IMR-90 (cell line): ENCODE measurements around the gene CD300LF. TPM values are rescaled to one million over a fixed set of nuclear protein-coding genes. Genes with fewer than 3 reads are reported as not detected.
A peak's percentile ranks its signal among the peaks of the same experiment; 100 is the strongest.

ENCODE experiments used
- ATAC-seq: fragments of 200-7000 bp; cut with Tn5 transposase; 2 replicates; pipeline ENCODE4 v1.9.1; 2020; ENCODE audit warnings: low read depth, mild to moderate bottlenecking, moderate library complexity
- BruUV-seq: library from RNA; stranded (reverse); fragments of 400-500 nt; replicated peaks from 2 replicates; lab custom pipeline; 2021; lab: Mats Ljungman, UMichigan
- CTCF ChIA-PET: fragments of 300-600 bp; formaldehyde crosslinking; extraction: SDS; loops from one replicate; lab custom pipeline; 2021; ENCODE audit warnings: antibody characterized with exemption; lab: Yijun Ruan, JAX
- POLR2A ChIA-PET: fragments of 300-600 bp; sonication (Branson Sonifier 250); formaldehyde crosslinking; loops from one replicate; lab custom pipeline; 2022; ENCODE audit warnings: antibody characterized with exemption; ENCODE audit not compliant: unreplicated experiment; lab: Charles Lee
- DNase-seq: peaks from one replicate; pipeline ENCODE4 v3.0.0; 2013
- H2AFZ ChIP-seq: replicated peaks from 2 replicates; pipeline ENCODE3; 2013; ENCODE audit warnings: low read length, mild to moderate bottlenecking; ENCODE audit not compliant: poor library complexity
- H2AK5ac ChIP-seq: 2 replicates; pipeline ENCODE4 v1.6.1; 2013; ENCODE audit warnings: low read depth, low read length, inconsistent platforms
- H2AK9ac ChIP-seq: replicated peaks from 2 replicates; pipeline ENCODE3; 2013; ENCODE audit warnings: mild to moderate bottlenecking, low read depth, low read length, moderate library complexity; ENCODE audit not compliant: poor library complexity
- H2BK120ac ChIP-seq: 2 replicates; pipeline ENCODE4 v1.6.1; 2013; ENCODE audit warnings: low read depth, low read length, inconsistent platforms
- H2BK15ac ChIP-seq: 3 replicates; pipeline ENCODE4 v1.6.1; 2013; ENCODE audit warnings: low read depth, low read length, inconsistent platforms
- H2BK20ac ChIP-seq: 2 replicates; pipeline ENCODE4 v1.6.1; 2013; ENCODE audit warnings: low read depth, mild to moderate bottlenecking, inconsistent platforms, low read length, moderate library complexity
- H2BK5ac ChIP-seq: 2 replicates; pipeline ENCODE4 v1.6.1; 2013; ENCODE audit warnings: mild to moderate bottlenecking, low read depth, low read length, inconsistent platforms; ENCODE audit not compliant: poor library complexity, severe bottlenecking
- H3K14ac ChIP-seq: replicated peaks from 2 replicates; pipeline ENCODE4 v1.6.1; 2013; ENCODE audit warnings: low read depth, low read length, inconsistent platforms
- H3K18ac ChIP-seq: 2 replicates; pipeline ENCODE4 v1.6.1; 2013; ENCODE audit warnings: low read depth, low read length, control low read depth
- H3K23ac ChIP-seq: 2 replicates; pipeline ENCODE4 v1.6.1; 2013; ENCODE audit warnings: low read depth, low read length, inconsistent platforms
- H3K27ac ChIP-seq: 2 replicates; pipeline ENCODE4 v1.5.1; 2013; ENCODE audit warnings: mild to moderate bottlenecking, control low read depth, low read length; ENCODE audit not compliant: insufficient read depth
- H3K27me3 ChIP-seq: 2 replicates; pipeline ENCODE4 v1.6.1; 2013; ENCODE audit warnings: low read length; ENCODE audit not compliant: control insufficient read depth, insufficient read depth
- H3K36me3 ChIP-seq: 2 replicates; pipeline ENCODE4 v1.6.1; 2013; ENCODE audit warnings: low read length, mixed read lengths; ENCODE audit not compliant: control insufficient read depth, insufficient read depth
- H3K4ac ChIP-seq: 2 replicates; pipeline ENCODE4 v1.6.1; 2013; ENCODE audit warnings: low read depth, low read length, inconsistent platforms
- H3K4me1 ChIP-seq: 2 replicates; pipeline ENCODE4 v1.6.1; 2013; ENCODE audit warnings: low read length, mixed read lengths; ENCODE audit not compliant: control insufficient read depth, insufficient read depth
- H3K4me2 ChIP-seq: 2 replicates; pipeline ENCODE4 v1.6.1; 2013; ENCODE audit warnings: low read depth, mild to moderate bottlenecking, control low read depth, low read length, moderate library complexity
- H3K4me3 ChIP-seq: 2 replicates; pipeline ENCODE4 v1.5.1; 2013; ENCODE audit warnings: low read depth, mild to moderate bottlenecking, control low read depth, low read length, moderate library complexity; ENCODE audit not compliant: insufficient read depth
- H3K56ac ChIP-seq: 2 replicates; pipeline ENCODE4 v1.6.1; 2013; ENCODE audit warnings: low read length, inconsistent platforms; ENCODE audit not compliant: insufficient read depth; ENCODE audit errors: extremely low read depth
- H3K79me1 ChIP-seq, 2 experiments: 2 replicates each; pipeline ENCODE4 v1.6.1; 2013; ENCODE audit warnings: low read length in 2 of 2, inconsistent platforms in 1 of 2, low read depth in 1 of 2
- H3K9ac ChIP-seq: 2 replicates; pipeline ENCODE4 v1.6.1; 2013; ENCODE audit warnings: low read depth, low read length, control low read depth
- H3K9me1 ChIP-seq: 2 replicates; pipeline ENCODE4 v1.6.1; 2013; ENCODE audit warnings: low read length, inconsistent platforms; ENCODE audit not compliant: insufficient read depth
- H3K9me3 ChIP-seq: 2 replicates; pipeline ENCODE4 v1.6.1; 2013; ENCODE audit warnings: low read length; ENCODE audit not compliant: control insufficient read depth, insufficient read depth
- H4K20me1 ChIP-seq: 2 replicates; pipeline ENCODE4 v1.6.1; 2013; ENCODE audit warnings: low read length, inconsistent platforms; ENCODE audit not compliant: insufficient read depth
- H4K5ac ChIP-seq: 2 replicates; pipeline ENCODE4 v1.6.1; 2013; ENCODE audit warnings: mild to moderate bottlenecking, low read depth, low read length, control low read depth
- H4K8ac ChIP-seq, 2 experiments: 2 replicates each; pipeline ENCODE4 v1.6.1; 2013; ENCODE audit warnings: low read depth in 2 of 2, low read length in 2 of 2, control low read depth in 1 of 2, inconsistent platforms in 1 of 2
- H4K91ac ChIP-seq: 2 replicates; pipeline ENCODE4 v1.6.1; 2013; ENCODE audit warnings: low read depth, low read length, inconsistent platforms; ENCODE audit not compliant: insufficient read depth
- CEBPB ChIP-seq: IDR thresholded peaks from 2 replicates; pipeline ENCODE4 v1.6.1; 2012; ENCODE audit warnings: low read depth, low read length, improper control_type of control experiment
- CTCF ChIP-seq: conservative IDR thresholded peaks from 2 replicates; pipeline ENCODE4 v1.5.1; 2012; ENCODE audit warnings: mild to moderate bottlenecking, low read depth, low read length, improper control_type of control experiment
- FOS ChIP-seq: fragments of 150-350 bp; IDR thresholded peaks from 2 replicates; pipeline ENCODE4 v1.6.1; 2016; ENCODE audit warnings: low read depth, low read length
- MAZ ChIP-seq: IDR thresholded peaks from 2 replicates; pipeline ENCODE4 v1.6.1; 2012; ENCODE audit warnings: low read depth, mild to moderate bottlenecking, low read length, improper control_type of control experiment, moderate library complexity, borderline replicate concordance
- RAD21 ChIP-seq: IDR thresholded peaks from 2 replicates; pipeline ENCODE4 v1.6.1; 2012; ENCODE audit warnings: low read length, improper control_type of control experiment
- RCOR1 ChIP-seq: IDR thresholded peaks from 2 replicates; pipeline ENCODE4 v1.6.1; 2012; ENCODE audit warnings: mild to moderate bottlenecking, low read length, improper control_type of control experiment; ENCODE audit not compliant: insufficient replicate concordance
- RFX5 ChIP-seq: IDR thresholded peaks from 2 replicates; pipeline ENCODE4 v1.8.0; 2012; ENCODE audit warnings: low read depth, mild to moderate bottlenecking, low read length, moderate library complexity
- SMC3 ChIP-seq: fragments of 150-350 bp; IDR thresholded peaks from 2 replicates; pipeline ENCODE4 v1.6.1; 2016; ENCODE audit warnings: low read depth, mild to moderate bottlenecking, antibody characterized with exemption, low read length, moderate library complexity
- USF2 ChIP-seq: fragments of 150-350 bp; IDR thresholded peaks from 2 replicates; pipeline ENCODE4 v1.6.1; 2017; ENCODE audit warnings: mild to moderate bottlenecking, antibody characterized with exemption, low read length, low read depth
- WGBS, 2 experiments: methylation state at CpG; one replicate each; pipeline versions ENCODE4 v1.1.5 to v1.1.7; 2013; ENCODE audit warnings: missing lambda C conversion rate in 2 of 2; ENCODE audit not compliant: insufficient read length in 1 of 2; ENCODE audit errors: extremely low coverage in 2 of 2; 5-methylcytosine and 5-hydroxymethylcytosine counted together
- dilution Hi-C: fragments of 300-500 bp; cut with HindIII; formaldehyde crosslinking; loops from one replicate; pipeline ENCODE4 v1.14.3; 2018; ENCODE audit warnings: low sequenced_read_pairs; ENCODE audit not compliant: unreplicated experiment
- in situ Hi-C: fragments of 300-500 bp; cut with MboI; formaldehyde crosslinking; loops from 3 replicates; pipeline ENCODE4 v1.14.3; 2019; ENCODE audit warnings: low sequenced_read_pairs, inconsistent platforms, mixed read lengths
- intact Hi-C: fragments of 100-400 bp; cut with micrococcal nuclease; formaldehyde crosslinking; loops from 2 replicates; pipeline ENCODE4 v1.10.0; 2022
- polyA plus RNA-seq, 3 experiments: library from polyadenylated mRNA; depleted of rRNA; stranded (reverse); fragments of >200 nt; gene quantifications; 2 replicates each; pipeline ENCODE4 v1.2.3, GENCODE V29; 2012; ENCODE audit warnings: low replicate concordance in 1 of 3
- total RNA-seq: library from RNA; depleted of rRNA; stranded (reverse); fragments of >200 nt; gene quantifications from 2 replicates; pipeline ENCODE4 v1.2.3, GENCODE V29; 2012

Gene CD300LF
- total and polyA plus RNA-seq, 2 of the 4 experiments (the other 2 are of a cell fraction) = not detected

GRCh38 chr17:74712301-74712700 is 422 bp downstream of the CD300LF start:
- 29% methylated on average over 2 of the region's 7 CpGs; no CpG with 5 or more reads in 1 of the 2 experiments for WGBS, 2 experiments
- ChIA-PET CTCF (no interaction called here), POLR2A (no interaction called here)
- dilution Hi-C loops (no loop called here), in situ Hi-C loops (no loop called here), intact Hi-C loops (no loop called here)
- no peak overlapping the region for H2BK120ac ChIP-seq
- H3K9me1 ChIP-seq = no peaks in the 10 kb centered on the region
- no peak for DNase-seq
- no peak overlapping the region for H4K5ac ChIP-seq
- no peak overlapping the region for H2AK5ac ChIP-seq
- no peak overlapping the region for H3K4me2 ChIP-seq
- H3K9me3 ChIP-seq = no peaks in the 10 kb centered on the region
- no peaks in the 10 kb centered on the region for H3K79me1 ChIP-seq
- H3K18ac ChIP-seq = no peak overlapping the region
- no peak overlapping the region for H3K27ac ChIP-seq
- peaks cover 1% of the 10 kb centered on the region for H3K27me3 ChIP-seq
- no peak overlapping the region for H3K14ac ChIP-seq
- H3K9ac ChIP-seq = no peak overlapping the region
- no peak overlapping the region for H3K4ac ChIP-seq
- no TSS peak for BruUV-seq
- TF ChIP-seq FOS (no peak), RCOR1 (no peak), CEBPB (no peak), MAZ (no peak), RFX5 (no peak), USF2 (no peak), CTCF (no peak), SMC3 (no peak), RAD21 (no peak)
- H2AK9ac ChIP-seq = no peak overlapping the region
- H4K91ac ChIP-seq = no peak overlapping the region
- no peaks in the 10 kb centered on the region for H3K4me1 ChIP-seq
- H3K23ac ChIP-seq = no peak overlapping the region
- no peaks in the 10 kb centered on the region for H4K20me1 ChIP-seq
- H2BK20ac ChIP-seq = no peak overlapping the region
- no peak for ATAC-seq
- no peak overlapping the region for H2BK15ac ChIP-seq
- H3K56ac ChIP-seq = no peak overlapping the region
- H3K4me3 ChIP-seq = no peak overlapping the region
- H2AFZ ChIP-seq = peak overlapping the region; percentile 43
- H4K8ac ChIP-seq = no peak overlapping the region
- H3K36me3 ChIP-seq = no peaks in the 10 kb centered on the region
- H2BK5ac ChIP-seq = no peak overlapping the region
